Activated CD8-positive, alpha-beta memory T cell treated with anti-CD3 and anti-CD28 coated beads for 4 hours (primary cell): Measurements from ENCODE around the gene GHRHR.

Experiments
- DNase-seq, 2 donors: peaks; one replicate each; pipeline ENCODE4 v3.0.0-alpha.2; 2020; ENCODE audit warnings: low read depth in 2 of 2

GHRHR gene

DNA sequence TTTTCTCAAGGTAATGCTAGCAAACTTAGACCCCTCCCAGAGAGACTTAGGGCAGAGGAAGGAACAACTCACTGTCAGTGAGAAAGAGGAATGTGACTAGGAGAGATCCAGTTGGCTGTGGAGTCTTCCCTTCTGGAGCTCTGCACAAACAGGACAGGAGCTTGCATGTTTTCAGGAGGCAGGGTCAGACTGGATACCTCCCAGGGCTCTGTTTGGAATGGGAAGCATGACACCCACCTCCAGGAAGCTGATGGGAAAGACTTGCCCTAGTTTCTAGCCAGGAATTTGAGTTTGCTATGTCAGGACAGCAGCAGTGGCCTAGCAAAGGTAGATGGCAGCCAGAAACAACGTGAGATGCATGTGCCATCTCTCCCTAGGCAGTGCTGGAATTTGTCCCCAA, 40.6 kb downstream of the GHRHR start:
- no peak for DNase-seq

GRCh38 chr7:31006857-31007256, 43.1 kb downstream of the GHRHR start:
- no peak for DNase-seq

DNA sequence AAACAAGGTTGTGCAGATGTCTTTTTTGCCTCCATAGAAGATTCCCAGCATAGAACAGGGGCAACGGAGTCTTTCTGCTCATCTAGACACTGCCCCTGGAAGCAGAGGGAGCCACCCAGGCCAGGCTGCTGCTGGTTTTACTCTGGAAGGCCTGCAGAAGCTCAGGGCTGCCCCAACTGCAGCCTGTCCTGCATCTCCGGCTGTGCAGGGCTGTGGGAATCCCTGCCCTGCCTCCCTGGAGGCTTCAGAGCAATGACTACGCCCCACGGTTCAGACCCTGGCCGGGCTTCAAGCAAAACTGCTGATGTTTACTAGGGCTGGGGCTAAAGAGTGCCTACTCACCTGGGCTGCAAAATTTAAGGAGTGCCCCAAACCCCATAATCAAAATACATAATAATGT, 43.9 kb downstream of the GHRHR start:
- DNase-seq: no peak

DNA sequence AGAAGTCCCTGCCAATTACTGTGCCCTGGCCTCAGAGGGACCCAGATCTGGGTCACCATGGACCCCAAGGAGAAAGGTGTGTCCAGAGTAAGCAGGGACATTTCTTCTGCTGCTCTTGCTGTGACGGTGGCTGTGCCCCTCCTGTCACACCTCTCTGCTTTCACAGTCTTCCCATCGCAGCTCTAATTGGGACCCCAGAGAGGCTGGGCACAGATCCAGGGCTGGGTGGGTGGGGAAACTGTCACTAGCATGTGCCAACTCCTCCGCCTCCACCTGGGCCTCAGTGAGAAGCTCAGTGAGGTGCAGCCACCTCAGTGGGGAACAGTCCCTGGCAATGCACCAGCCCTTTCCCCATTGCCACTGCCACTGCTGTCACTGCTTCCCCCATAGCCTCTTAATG, 51.1 kb downstream of the GHRHR start:
- DNase-seq: no peak

DNA sequence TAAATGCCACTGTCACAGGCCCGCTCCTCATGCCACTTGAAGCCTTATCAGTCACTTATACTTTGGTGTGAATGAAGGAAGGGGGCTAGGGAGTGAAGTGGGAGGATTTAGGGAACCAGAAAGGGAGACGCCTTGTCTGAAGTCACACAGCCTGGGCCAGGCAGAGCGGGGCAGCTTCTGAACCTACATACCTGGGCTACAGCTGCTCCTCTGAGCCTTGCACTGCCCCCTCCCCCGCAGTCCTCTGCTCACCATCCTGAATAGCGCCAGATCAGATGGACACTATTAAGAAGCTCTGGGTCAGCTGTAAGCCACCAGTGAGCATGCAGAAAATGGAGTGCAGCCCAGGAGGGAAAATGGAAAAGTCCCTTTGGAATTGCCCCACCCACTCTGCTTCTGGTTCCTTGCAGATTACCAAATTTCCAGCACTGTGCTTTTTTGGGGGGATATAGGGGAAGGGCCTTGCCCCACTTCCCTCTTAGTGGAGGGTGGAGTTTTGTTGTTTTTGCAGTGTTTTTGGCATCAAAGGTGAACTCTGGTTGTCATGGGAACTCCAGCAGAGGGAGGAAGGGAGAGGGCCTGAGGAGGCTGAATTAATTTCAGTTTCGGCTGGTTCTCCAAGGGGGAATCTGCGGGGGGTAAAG, 53.4 kb downstream of the GHRHR start:
- no peak for DNase-seq

DNA sequence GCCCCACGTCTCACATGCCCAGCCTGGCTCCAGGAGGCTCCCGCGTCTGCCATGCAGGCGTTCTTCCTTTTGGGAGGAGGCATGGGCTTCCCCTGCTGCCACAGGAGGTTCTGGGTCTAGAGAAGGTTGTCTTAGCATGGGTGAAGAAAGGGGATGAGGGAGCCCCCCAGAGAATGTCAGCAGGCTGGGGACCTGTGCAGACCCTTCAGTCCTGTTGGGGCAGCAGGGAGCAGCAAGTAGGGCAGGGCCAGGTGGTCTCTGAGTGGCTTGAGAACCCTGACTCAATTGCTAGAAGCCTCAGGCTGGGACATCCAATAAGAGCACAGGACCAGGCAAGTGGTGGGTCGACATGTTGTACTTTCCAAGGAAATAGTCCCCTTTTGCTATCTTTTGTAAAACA, 54.0 kb downstream of the GHRHR start:
- DNase-seq: no peak

DNA sequence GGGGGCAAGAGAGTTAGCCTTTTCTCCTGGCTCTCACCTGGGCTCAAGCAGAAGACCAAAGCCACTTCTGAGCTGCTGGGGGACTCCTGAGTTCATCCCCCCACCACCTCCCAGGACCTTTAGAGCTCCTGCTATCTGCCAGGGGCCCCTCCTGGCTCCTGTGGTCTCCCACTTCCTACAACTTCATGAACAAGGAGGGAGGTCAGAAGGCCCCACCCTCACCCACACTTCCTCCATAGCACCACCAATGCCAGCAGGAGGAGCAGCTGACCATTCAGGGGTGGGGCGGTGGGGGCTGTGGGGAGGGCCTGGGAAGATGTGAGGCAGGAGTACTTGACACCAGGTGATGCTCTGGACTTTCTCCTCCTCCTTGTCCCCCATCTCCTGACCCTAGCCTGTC, 55.8 kb downstream of the GHRHR start:
- DNase-seq: no peak

DNA sequence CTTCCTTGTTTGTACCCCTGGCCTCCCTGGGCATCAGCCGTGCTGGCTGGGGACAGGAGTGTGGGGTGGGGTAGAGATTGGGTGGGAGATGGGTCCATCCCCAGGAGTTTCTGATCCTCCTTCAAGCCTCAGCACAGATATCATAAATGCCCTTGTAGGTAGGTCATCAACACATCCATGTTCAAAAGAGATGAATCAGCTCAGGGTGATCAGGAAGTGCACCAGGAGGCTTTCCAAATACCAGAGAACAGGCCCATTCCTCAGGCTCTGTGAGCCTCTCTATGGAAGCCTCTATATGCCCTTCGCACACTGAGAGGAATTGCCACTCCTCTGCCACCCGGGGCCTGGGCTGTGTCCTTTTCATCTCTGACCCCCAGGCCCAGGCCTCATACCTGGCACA, 56.4 kb downstream of the GHRHR start:
- no peak for DNase-seq

DNA sequence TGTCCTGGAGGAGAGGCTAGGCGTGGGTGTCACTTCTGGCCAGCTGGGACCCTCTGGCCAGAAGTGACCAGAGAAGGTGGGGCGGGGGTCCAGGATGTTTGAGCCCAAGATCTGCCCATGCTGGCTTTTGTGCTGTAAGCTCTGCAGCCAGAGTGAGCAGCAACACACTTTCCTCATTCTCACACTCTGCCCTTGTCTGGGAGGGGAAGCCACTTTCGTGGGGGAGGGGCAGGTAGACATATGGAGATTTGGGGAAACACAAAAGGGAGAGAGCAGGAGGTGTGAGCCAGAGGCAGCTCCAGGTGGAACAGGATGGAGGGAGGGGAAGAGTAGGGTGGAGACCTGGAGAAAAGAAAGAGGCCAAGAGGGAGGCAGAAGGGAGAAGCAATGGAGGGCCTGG, 56.9 kb downstream of the GHRHR start:
- no peak for DNase-seq

DNA sequence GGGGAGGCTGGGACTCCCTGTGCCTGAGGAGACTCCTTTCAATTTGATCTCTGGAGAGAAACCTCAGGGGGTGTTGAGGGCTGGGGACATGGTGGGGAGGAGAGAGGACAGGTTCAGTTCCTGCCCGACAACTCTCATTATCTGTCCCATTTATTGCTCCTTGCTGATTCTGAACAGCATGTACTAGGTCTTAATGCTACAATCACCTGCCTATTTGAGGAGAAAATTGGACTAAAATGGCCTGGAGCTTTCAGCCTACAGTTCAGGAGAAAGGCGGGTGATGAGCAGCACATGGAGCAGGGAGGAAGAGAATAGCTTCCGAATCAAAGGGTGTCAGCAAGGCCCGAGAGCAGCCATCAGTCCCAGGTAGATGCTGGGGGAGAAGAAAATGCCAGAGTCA, 58.4 kb downstream of the GHRHR start:
- DNase-seq: no peak

- no peak for DNase-seq
Measured at GRCh38 chr7:31022726-31023125, 59.0 kb downstream of the GHRHR start.

GRCh38 chr7:31023877-31024276, 60.1 kb downstream of the GHRHR start:
- DNase-seq: no peak

GRCh38 chr7:31027161-31027965, 63.6 kb downstream of the GHRHR start:
- no peak for DNase-seq

GRCh38 chr7:31028006-31028405, 64.3 kb downstream of the GHRHR start:
- DNase-seq: no peak

- no peak for DNase-seq
Measured at GRCh38 chr7:31028417-31028992, 64.8 kb downstream of the GHRHR start.
